ENCODE measurements around the gene PSKH1.

Gene PSKH1

GRCh38 chr16:67942510-67943255, 49.6 kb downstream of the PSKH1 start:
- peaks cover 15% of the 10 kb centered on the region for H3K4me1 ChIP-seq (ENCODE audit: insufficient read depth, low read length, poor library complexity, severe bottlenecking)
- peaks cover 6% of the 10 kb centered on the region for H3K79me2 ChIP-seq (ENCODE audit: insufficient read depth, low read length)
- no peaks in the 10 kb centered on the region for H3K9me2 ChIP-seq (replicated peaks; ENCODE audit: low read depth, low read length)
- no peak overlapping the region for H3K9ac ChIP-seq (ENCODE audit: low read depth, low read length, poor library complexity, severe bottlenecking)
- no peaks in the 10 kb centered on the region for H4K20me1 ChIP-seq (ENCODE audit: insufficient read depth, low read length, poor library complexity, severe bottlenecking)
- no peak overlapping the region for H3K4me3 ChIP-seq (ENCODE audit: low read length, poor library complexity, severe bottlenecking)
- no peaks in the 10 kb centered on the region for H3K36me3 ChIP-seq (ENCODE audit: insufficient read depth, low read length)
- no peaks in the 10 kb centered on the region for H3K27me3 ChIP-seq (ENCODE audit: insufficient read depth, low read length, poor library complexity, severe bottlenecking)
- H2AFZ ChIP-seq (ENCODE audit: low read length): no peak overlapping the region
- H3K9me3 ChIP-seq (ENCODE audit: insufficient read depth, low read depth, low read length): no peaks in the 10 kb centered on the region
- no peak overlapping the region for H3K4me2 ChIP-seq (ENCODE audit: low read depth, low read length, poor library complexity, severe bottlenecking)
- TF ChIP-seq EZH2phosphoT487 (IDR thresholded peaks at IDR 0.05; ENCODE audit: borderline replicate concordance): no peak
- no peak for TF ChIP-seq CTCF (conservative IDR thresholded peaks at IDR 0.05; ENCODE audit: low read length)
- H3F3A ChIP-seq (ENCODE audit: low read depth): no peaks in the 10 kb centered on the region; the same call in 1 of the 2 replicates

GRCh38 chr16:67943256-67943618, 50.2 kb downstream of the PSKH1 start:
- Histone ChIP-seq H3K79me2 (ENCODE audit: insufficient read depth, low read length) (peaks cover under 1% of the 10 kb centered on the region; the same call in 1 of the 2 replicates), H3K9me2 (replicated peaks; ENCODE audit: low read depth, low read length) (no peaks in the 10 kb centered on the region), H3K4me1 (ENCODE audit: insufficient read depth, low read length, poor library complexity, severe bottlenecking) (peaks cover 15% of the 10 kb centered on the region), H3K27me3 (ENCODE audit: insufficient read depth, low read length, poor library complexity, severe bottlenecking) (no peaks in the 10 kb centered on the region), H3K9me3 (ENCODE audit: insufficient read depth, low read depth, low read length) (no peaks in the 10 kb centered on the region), H4K20me1 (ENCODE audit: insufficient read depth, low read length, poor library complexity, severe bottlenecking) (no peaks in the 10 kb centered on the region), H3K36me3 (ENCODE audit: insufficient read depth, low read length) (no peaks in the 10 kb centered on the region), H3F3A (ENCODE audit: low read depth) (no peaks in the 10 kb centered on the region; the same call in 1 of the 2 replicates), H3K4me2 (ENCODE audit: low read depth, low read length, poor library complexity, severe bottlenecking) (no peak overlapping the region), H2AFZ (ENCODE audit: low read length) (no peak overlapping the region), H3K9ac (ENCODE audit: low read depth, low read length, poor library complexity, severe bottlenecking) (no peak overlapping the region), H3K4me3 (ENCODE audit: low read length, poor library complexity, severe bottlenecking) (no peak overlapping the region)
- no peak for TF ChIP-seq CTCF (conservative IDR thresholded peaks at IDR 0.05; ENCODE audit: low read length)
- TF ChIP-seq EZH2phosphoT487 (IDR thresholded peaks at IDR 0.05; ENCODE audit: borderline replicate concordance): no peak

- TF ChIP-seq EZH2phosphoT487 (IDR thresholded peaks at IDR 0.05; ENCODE audit: borderline replicate concordance) (no peak), CTCF (conservative IDR thresholded peaks at IDR 0.05; ENCODE audit: low read length) (no peak)
- Histone ChIP-seq H3K4me1 (ENCODE audit: insufficient read depth, low read length, poor library complexity, severe bottlenecking) (peaks cover 15% of the 10 kb centered on the region), H3K9me2 (replicated peaks; ENCODE audit: low read depth, low read length) (no peaks in the 10 kb centered on the region)
Measured at GRCh38 chr16:67943619-67944504, 50.8 kb downstream of the PSKH1 start, which contains the start of gene LCAT. Gene LCAT, minus strand, starts transcription at chr16:67944120. Its CDS starts 19 bp downstream, at chr16:67944101.

More at GRCh38 chr16:67943619-67944504, 50.8 kb downstream of the PSKH1 start, which contains the start of gene LCAT:
- Histone ChIP-seq H3F3A (ENCODE audit: low read depth) (no peaks in the 10 kb centered on the region; the same call in 1 of the 2 replicates), H3K36me3 (ENCODE audit: insufficient read depth, low read length) (no peaks in the 10 kb centered on the region), H4K20me1 (ENCODE audit: insufficient read depth, low read length, poor library complexity, severe bottlenecking) (no peaks in the 10 kb centered on the region), H2AFZ (ENCODE audit: low read length) (no peak within 1 kb of the TSS), H3K27me3 (ENCODE audit: insufficient read depth, low read length, poor library complexity, severe bottlenecking) (no peaks in the 10 kb centered on the region), H3K9ac (ENCODE audit: low read depth, low read length, poor library complexity, severe bottlenecking) (no peak within 1 kb of the TSS), H3K79me2 (ENCODE audit: insufficient read depth, low read length) (no peaks in the 10 kb centered on the region), H3K4me3 (ENCODE audit: low read length, poor library complexity, severe bottlenecking) (no peak within 1 kb of the TSS), H3K4me2 (ENCODE audit: low read depth, low read length, poor library complexity, severe bottlenecking) (no peak within 1 kb of the TSS), H3K9me3 (ENCODE audit: insufficient read depth, low read depth, low read length) (no peaks in the 10 kb centered on the region)

All from Loucy (cell line).